Right renal pelvis (tissue), 4 donors: ENCODE results near the gene CEP41. TPM values are rescaled to one million over a fixed set of nuclear protein-coding genes. Genes with fewer than 3 reads are reported as not detected.

Experiments used
- DNase-seq, 4 donors: peaks; one replicate each; pipeline ENCODE4 v3.0.0-alpha.2; 2013; ENCODE audit warnings: low read depth in 4 of 4, low spot score in 3 of 4, missing footprints in 1 of 4
- polyA plus RNA-seq, 4 donors: library from polyadenylated mRNA; unstranded; fragments of 120-200 nt; gene quantifications; one replicate each; pipeline ENCODE4 v1.2.1, GENCODE V29; 2013; ENCODE audit not compliant: insufficient read length in 4 of 4

The CEP41 gene
- polyA plus RNA-seq, 4 donors, result 26.0 to 31.2 (median 28.4) TPM

DNA sequence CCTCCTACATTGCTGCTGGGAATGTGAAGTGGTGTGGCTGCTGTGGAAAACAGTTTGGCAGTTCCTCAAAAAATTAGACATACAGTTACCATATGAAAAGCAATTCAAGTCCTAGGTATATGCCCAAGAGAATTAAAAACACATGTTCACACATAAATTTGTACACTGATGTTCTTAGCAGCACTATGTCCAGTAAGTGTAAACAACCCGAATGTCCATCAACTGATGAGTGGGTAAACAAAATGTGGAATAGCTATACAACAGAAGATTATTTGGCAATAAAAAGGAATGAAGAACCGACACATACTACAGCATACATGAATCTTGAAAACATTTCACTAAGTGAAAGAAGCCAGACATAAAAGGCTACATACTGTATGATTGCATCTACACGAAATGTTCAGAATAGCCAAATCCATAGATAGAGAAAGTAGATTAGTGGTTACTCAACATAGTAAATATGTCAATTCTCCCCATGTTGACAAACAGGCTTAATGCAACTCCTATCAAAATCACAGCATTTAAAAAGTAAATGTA lies 17.2 kb downstream of the CEP41 start:
- no peak for DNase-seq

GRCh38 chr7:130421684-130422083 lies 19.1 kb downstream of the CEP41 start:
- no peak for DNase-seq

- no peak for DNase-seq
These were observed 19.8 kb downstream of the CEP41 start for GRCh38 chr7:130420943-130421578.

- DNase-seq, result no peak
These were observed 21.2 kb downstream of the CEP41 start for GRCh38 chr7:130419658-130420057.

- no peak for DNase-seq
These were observed 22.5 kb downstream of the CEP41 start for GRCh38 chr7:130418306-130418705.

DNA sequence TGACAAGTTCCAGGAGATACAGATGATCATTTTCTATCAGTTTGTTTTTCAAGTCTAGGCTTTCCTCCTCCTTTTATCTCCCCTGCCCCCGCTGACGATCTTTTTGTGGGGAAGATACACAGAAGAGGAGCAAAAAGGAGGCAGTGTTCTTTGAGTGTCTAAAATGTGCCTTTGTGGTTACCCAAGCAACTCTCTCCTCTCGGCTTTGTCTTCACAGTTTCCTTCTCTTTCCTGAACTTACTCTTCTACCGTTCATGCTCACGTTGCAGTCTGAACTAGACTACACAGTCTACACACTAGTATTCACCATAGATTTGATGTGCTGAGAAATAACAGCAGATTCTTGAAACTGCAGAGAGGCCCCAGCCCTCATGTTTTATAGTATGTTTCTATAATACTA lies 23.6 kb downstream of the CEP41 start:
- DNase-seq, result no peak

DNA sequence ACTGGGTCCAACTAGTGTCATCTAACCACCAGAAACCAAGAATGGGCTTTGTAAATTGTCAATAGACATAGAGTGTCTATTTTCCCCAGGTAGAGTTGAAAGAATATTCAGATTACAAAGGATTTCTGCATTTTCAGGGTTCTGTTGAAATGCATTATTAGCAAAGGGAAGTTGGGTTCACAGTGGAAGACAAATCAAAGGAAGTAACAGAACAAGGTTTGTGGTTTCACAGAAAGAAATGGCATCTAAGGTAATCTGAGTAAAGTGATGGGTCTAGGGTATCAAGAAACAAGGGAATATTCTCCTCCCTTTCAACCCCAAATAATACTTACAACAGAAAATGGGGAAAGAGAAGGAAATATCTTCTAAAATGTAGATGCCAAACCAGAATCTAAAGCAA lies 25.8 kb downstream of the CEP41 start:
- no peak for DNase-seq

GRCh38 chr7:130413201-130413600 lies 27.6 kb downstream of the CEP41 start:
- DNase-seq, result no peak

GRCh38 chr7:130410868-130411541 lies 29.8 kb downstream of the CEP41 start:
- DNase-seq, result no peak

- DNase-seq, result no peak
These were observed 31.1 kb downstream of the CEP41 start for GRCh38 chr7:130409712-130410072.

- no peak for DNase-seq
These were observed 31.6 kb downstream of the CEP41 start for GRCh38 chr7:130409067-130409711.

DNA sequence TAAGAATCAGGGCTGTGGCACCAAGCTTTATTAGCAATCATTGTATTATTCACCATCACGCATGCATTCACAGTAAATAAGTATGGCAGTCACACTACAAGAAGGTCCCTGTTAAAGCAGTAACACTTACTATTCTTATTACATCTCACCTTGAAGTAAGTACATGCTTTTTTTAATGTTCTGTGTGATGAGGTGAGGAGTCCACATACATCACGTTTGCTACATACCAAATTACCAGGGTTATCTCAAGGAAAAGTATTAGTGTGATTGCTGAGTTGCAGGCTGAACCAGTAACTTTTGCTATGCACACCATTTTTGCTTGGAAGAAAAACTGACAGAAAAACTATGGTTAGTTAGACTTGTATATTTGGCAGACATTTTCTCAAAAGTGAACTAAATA lies 35.8 kb downstream of the CEP41 start:
- no peak for DNase-seq

GRCh38 chr7:130401578-130401977 lies 39.2 kb downstream of the CEP41 start:
- DNase-seq, result no peak

- no peak for DNase-seq
These were observed 39.7 kb downstream of the CEP41 start for GRCh38 chr7:130401101-130401500.

DNA sequence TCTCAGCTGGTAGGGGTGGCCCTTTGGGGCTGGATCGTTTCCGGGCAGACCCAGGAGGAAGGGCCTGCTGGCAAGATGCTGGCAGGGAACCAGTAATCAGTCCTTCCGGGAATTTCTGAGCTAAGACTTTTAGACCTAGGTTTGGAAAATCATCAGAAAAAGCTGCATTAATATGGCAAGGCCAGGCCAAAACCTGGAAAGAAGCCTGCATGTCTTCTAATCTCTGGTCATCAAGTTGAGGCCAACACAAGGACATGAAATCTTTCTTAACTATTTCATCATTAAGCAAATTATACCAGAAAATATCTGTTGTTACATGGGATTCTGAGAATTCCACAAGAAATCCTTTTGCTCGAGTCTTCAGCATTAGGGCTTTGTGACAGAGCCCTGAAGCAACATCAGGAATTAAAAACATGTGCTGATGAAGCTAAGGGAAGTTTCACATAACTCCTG lies 40.7 kb downstream of the CEP41 start:
- no peak for DNase-seq

DNA sequence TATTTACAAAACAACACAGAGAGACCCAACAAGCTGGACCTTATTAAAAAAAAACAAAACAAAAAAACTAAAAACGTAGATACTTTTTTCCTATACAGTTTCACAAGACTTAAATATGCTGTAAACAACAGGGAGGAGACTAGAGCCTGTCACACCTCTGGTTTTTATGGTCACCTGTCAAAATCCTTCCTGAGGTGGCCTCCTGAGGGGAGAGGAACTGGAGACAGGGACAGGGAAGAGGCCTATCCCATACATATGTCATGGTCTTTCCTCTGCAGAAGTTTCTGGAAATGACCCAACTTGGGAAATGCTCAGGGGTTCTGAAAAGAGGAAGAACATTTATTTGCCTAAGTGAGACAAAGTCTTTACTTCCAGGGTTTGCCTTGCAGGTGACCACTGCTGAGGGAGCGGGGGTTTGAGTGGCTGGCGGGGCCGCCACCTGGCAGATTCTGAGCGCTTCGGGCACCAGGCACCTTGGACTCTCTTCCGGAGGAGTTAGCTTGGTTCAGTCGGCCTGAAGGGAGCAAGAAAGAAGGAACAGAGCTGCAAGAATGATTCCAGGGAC lies 42.2 kb downstream of the CEP41 start:
- no peak for DNase-seq

DNA sequence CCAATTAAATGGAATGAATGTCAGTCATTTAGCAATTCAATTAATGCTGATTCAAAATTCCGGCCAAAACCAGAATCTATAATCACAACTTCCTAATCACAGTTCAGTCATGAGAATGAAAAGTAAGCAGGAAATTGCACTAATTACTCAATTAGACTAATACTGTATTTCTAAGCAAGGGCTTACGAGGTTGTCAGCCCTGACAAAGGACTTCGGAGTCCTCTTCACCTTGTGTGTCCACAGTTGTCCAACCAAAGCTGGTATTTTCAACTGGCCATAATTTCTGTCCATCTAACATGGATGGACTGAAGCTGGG lies 43.1 kb downstream of the CEP41 start:
- no peak for DNase-seq

DNA sequence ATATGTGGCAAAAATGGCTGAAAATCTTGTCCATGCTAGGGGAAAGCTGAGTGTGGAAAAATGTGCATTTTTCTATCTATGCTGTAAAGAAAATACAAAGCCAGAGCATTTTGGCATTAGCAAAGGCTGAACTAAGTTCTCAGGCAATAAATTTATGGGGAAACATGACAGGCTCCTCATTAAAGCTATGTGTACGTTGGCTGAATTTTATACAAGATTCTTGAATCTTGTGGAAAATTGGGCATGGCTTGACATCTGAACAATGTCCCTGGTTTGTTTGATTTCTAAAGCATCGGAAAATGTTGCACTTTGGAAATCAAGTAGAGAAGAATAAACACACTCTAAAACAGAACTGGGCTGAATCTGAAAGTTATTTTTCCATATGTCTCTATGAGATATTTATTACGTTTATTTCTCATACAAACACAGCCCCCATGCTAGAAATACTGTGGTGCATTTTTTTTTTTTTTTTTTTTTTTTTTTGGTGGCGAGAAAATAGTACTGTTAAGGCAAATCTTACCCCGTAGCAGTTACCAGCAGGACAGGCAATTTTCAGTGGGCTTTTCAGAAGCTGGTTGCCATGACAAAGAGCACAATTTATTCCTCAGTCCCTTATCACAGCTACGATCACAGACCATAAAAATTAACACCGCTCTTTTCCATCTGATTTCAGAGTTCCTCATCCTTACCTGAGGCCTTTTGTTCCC lies 43.6 kb downstream of the CEP41 start:
- DNase-seq, result no peak

GRCh38 chr7:130396109-130396508 lies 44.7 kb downstream of the CEP41 start:
- no peak for DNase-seq

DNA sequence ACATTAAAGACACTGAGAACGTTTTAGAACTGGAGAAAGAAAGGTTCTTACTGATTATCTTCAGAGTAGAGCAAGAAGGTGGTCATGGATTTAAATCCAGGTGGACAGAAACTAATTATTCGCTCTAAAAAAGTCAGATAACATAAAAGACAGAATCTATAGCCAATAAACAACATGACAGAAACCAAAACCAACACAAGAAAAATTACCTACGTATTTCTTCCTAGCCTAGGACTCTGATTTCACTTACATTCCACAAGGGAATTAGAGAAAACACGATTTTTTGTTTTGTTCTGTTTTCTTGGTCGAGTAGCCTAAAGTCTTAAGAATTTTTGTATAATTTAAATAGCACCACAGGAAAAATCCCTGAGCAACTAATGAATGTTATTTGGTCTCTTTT lies 45.4 kb downstream of the CEP41 start:
- DNase-seq, result no peak
